ENCODE data around the gene DGKB. TPM values are rescaled to one million over a fixed set of nuclear protein-coding genes. Genes with fewer than 3 reads are reported as not detected.

Gene DGKB
- total RNA-seq, 4 donors from 2014 or later: 4.4 to 33.1 (median 9.3) TPM

GRCh38 chr7:14639329-14639728 is 263.2 kb downstream of the DGKB start:
- no peak overlapping the region for H3K4me3 ChIP-seq
- H3K9me3 ChIP-seq: peaks cover 0 to 5% of the 10 kb centered on the region in 2 donors
- no peak overlapping the region for H3K27ac ChIP-seq
- TF ChIP-seq CTCF (IDR thresholded peaks at IDR 0.05): no peak
- no peak for TF ChIP-seq POLR2A (IDR thresholded peaks at IDR 0.05)
- H3K4me1 ChIP-seq: no peaks in the 10 kb centered on the region
- intact Hi-C loops (cut with DNase I; ENCODE audit: low total_unique reads): no loop called here
- DNase-seq: no peak
- H3K27me3 ChIP-seq: no peaks in the 10 kb centered on the region
- no peaks in the 10 kb centered on the region for H3K36me3 ChIP-seq

- TF ChIP-seq CTCF (IDR thresholded peaks at IDR 0.05) (no peak), POLR2A (IDR thresholded peaks at IDR 0.05) (no peak)
- Histone ChIP-seq H3K27ac (no peak overlapping the region), H3K36me3 (no peaks in the 10 kb centered on the region), H3K4me1 (no peaks in the 10 kb centered on the region), H3K9me3 (no peaks in the 10 kb centered on the region), H3K27me3 (no peaks in the 10 kb centered on the region), H3K4me3 (no peak overlapping the region)
- intact Hi-C loops (cut with DNase I; ENCODE audit: low total_unique reads): no loop called here
- no peak for DNase-seq
These were observed 264.6 kb downstream of the DGKB start for GRCh38 chr7:14637968-14638367.

- no peak overlapping the region for H3K4me3 ChIP-seq
- H3K9me3 ChIP-seq: no peaks in the 10 kb centered on the region
- no peak for TF ChIP-seq POLR2A (IDR thresholded peaks at IDR 0.05)
- no peak for TF ChIP-seq CTCF (IDR thresholded peaks at IDR 0.05)
- H3K4me1 ChIP-seq: no peaks in the 10 kb centered on the region
- intact Hi-C loops (cut with DNase I; ENCODE audit: low total_unique reads): no loop called here
- no peak for DNase-seq
- no peaks in the 10 kb centered on the region for H3K36me3 ChIP-seq
- H3K27ac ChIP-seq: no peak overlapping the region
- H3K27me3 ChIP-seq: no peaks in the 10 kb centered on the region
These were observed 266.6 kb downstream of the DGKB start for GRCh38 chr7:14635955-14636354.

- no peak for DNase-seq
- no peaks in the 10 kb centered on the region for H3K27me3 ChIP-seq
- no peaks in the 10 kb centered on the region for H3K36me3 ChIP-seq
- no peak overlapping the region for H3K4me3 ChIP-seq
- no peak overlapping the region for H3K27ac ChIP-seq
- no peak for TF ChIP-seq POLR2A (IDR thresholded peaks at IDR 0.05)
- TF ChIP-seq CTCF (IDR thresholded peaks at IDR 0.05): no peak
- no peaks in the 10 kb centered on the region for H3K9me3 ChIP-seq
- intact Hi-C loops (cut with DNase I; ENCODE audit: low total_unique reads): no loop called here
- H3K4me1 ChIP-seq: no peaks in the 10 kb centered on the region
These were observed 272.5 kb downstream of the DGKB start for GRCh38 chr7:14630048-14630447.

- Histone ChIP-seq H3K4me3 (no peak overlapping the region), H3K27ac (no peak overlapping the region), H3K9me3 (no peaks in the 10 kb centered on the region), H3K27me3 (no peaks in the 10 kb centered on the region), H3K36me3 (no peaks in the 10 kb centered on the region), H3K4me1 (no peaks in the 10 kb centered on the region)
- no peak for TF ChIP-seq POLR2A (IDR thresholded peaks at IDR 0.05)
- no peak for TF ChIP-seq CTCF (IDR thresholded peaks at IDR 0.05)
- no peak for DNase-seq
- intact Hi-C loops (cut with DNase I; ENCODE audit: low total_unique reads): no loop called here
These were observed 274.0 kb downstream of the DGKB start for GRCh38 chr7:14628516-14628915.
